NT2/D1 (cell line): Measurements from ENCODE around the gene CDC23.

Experiments
- SUZ12 ChIP-seq: IDR thresholded peaks from 2 replicates; pipeline ENCODE4 v1.6.1; 2011; ENCODE audit not compliant: insufficient read length, insufficient read depth; ENCODE audit errors: extremely low read depth
- YY1 ChIP-seq: IDR thresholded peaks from 2 replicates; pipeline ENCODE4 v1.6.1; 2011; ENCODE audit not compliant: insufficient read length, insufficient read depth
- ZNF274 ChIP-seq: IDR thresholded peaks from 2 replicates; pipeline ENCODE4 v1.6.1; 2011; ENCODE audit warnings: mild to moderate bottlenecking, low read depth, low read length

DNA sequence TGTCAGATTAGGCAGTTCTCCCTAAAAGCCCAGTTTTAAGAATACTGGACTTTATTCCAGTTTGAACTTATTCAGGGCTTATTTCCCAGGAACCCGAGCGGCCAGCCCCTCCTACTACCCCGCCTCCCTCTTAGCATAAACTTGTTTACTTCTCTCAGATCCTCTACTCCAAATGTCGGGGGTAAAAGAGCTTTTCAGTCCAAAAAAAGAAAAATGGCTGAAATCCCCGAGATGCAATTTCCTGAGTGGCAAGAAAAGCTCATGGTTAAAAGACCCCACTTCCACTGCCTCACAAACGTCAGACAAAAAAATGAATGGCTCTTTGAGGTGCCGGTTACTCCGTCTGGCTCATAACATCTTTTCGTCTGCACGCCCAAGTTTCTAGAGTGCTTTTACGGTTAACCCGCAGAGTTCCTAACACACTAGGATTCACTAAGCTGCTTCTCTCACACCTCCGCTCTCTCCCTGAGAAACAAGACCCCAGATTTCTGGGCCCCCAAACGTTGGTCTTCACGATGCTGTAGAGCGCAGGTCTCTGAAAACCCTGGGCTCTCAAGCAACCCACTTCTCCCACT lies 35.1 kb downstream of the CDC23 start:
- TF ChIP-seq ZNF274 (no peak), YY1 (no peak), SUZ12 (no peak)
